HUES48 (cell line): ENCODE measurements around the gene TIMD4.
"Not testable (repeated sequence)": the region's sequence is repeated elsewhere in the genome, so short reads cannot be mapped to it uniquely, and the experiment has no call there.

ENCODE experiments used
- H3K27ac ChIP-seq: one replicate; pipeline ENCODE4 v1.7.0; 2013; ENCODE audit warnings: low read depth, low read length, inconsistent platforms
- H3K27me3 ChIP-seq: 2 replicates; pipeline ENCODE4 v1.6.1; 2013; ENCODE audit warnings: mild to moderate bottlenecking, low read length; ENCODE audit not compliant: control insufficient read depth, insufficient read depth
- H3K36me3 ChIP-seq: 2 replicates; pipeline ENCODE4 v1.6.1; 2013; ENCODE audit warnings: low read length; ENCODE audit not compliant: control insufficient read depth, insufficient read depth
- H3K4me1 ChIP-seq: 2 replicates; pipeline ENCODE4 v1.6.1; 2013; ENCODE audit warnings: mild to moderate bottlenecking, low read length; ENCODE audit not compliant: control insufficient read depth, insufficient read depth
- H3K4me3 ChIP-seq: 2 replicates; pipeline ENCODE4 v1.5.1; 2013; ENCODE audit warnings: mild to moderate bottlenecking, low read depth, low read length
- H3K9ac ChIP-seq: 2 replicates; pipeline ENCODE4 v1.6.1; 2013; ENCODE audit warnings: mild to moderate bottlenecking, low read depth, low read length, moderate library complexity
- H3K9me3 ChIP-seq: 2 replicates; pipeline ENCODE4 v1.6.1; 2013; ENCODE audit warnings: low read length; ENCODE audit not compliant: control insufficient read depth, insufficient read depth

TIMD4 gene

GRCh38 chr5:156963125-156963524, at the start of gene TIMD4:
Gene TIMD4 (minus strand): TSS chr5:156963226. CDS start chr5:156963198, 28 bp downstream.
- Histone ChIP-seq H3K27ac (no peak within 1 kb of the TSS), H3K9me3 (no peaks in the 10 kb centered on the region), H3K4me3 (no peak within 1 kb of the TSS), H3K4me1 (no peaks in the 10 kb centered on the region), H3K9ac (no peak within 1 kb of the TSS), H3K36me3 (no peaks in the 10 kb centered on the region), H3K27me3 (no peaks in the 10 kb centered on the region)

- Histone ChIP-seq H3K27ac (no peak overlapping the region), H3K4me1 (no peaks in the 10 kb centered on the region), H3K9me3 (no peaks in the 10 kb centered on the region; the same call in 1 of the 2 replicates), H3K9ac (no peak overlapping the region), H3K36me3 (no peaks in the 10 kb centered on the region), H3K27me3 (no peaks in the 10 kb centered on the region), H3K4me3 (no peak overlapping the region)
These were observed 43.2 kb upstream of the TIMD4 start for GRCh38 chr5:157006262-157006661.

GRCh38 chr5:157004893-157005551, 42.0 kb upstream of the TIMD4 start:
- Histone ChIP-seq H3K27me3 (no peaks in the 10 kb centered on the region), H3K36me3 (no peaks in the 10 kb centered on the region), H3K4me1 (no peaks in the 10 kb centered on the region), H3K9ac (no peak overlapping the region), H3K27ac (no peak overlapping the region), H3K4me3 (no peak overlapping the region), H3K9me3 (no peaks in the 10 kb centered on the region; the same call in 1 of the 2 replicates)

GRCh38 chr5:156991714-156992113, 28.7 kb upstream of the TIMD4 start:
- Histone ChIP-seq H3K27me3 (no peaks in the 10 kb centered on the region), H3K4me1 (no peaks in the 10 kb centered on the region), H3K27ac (no peak overlapping the region)

GRCh38 chr5:156984064-156984463, 21.0 kb upstream of the TIMD4 start:
- Histone ChIP-seq H3K9me3 (no peaks in the 10 kb centered on the region), H3K4me3 (no peak overlapping the region), H3K27me3 (no peaks in the 10 kb centered on the region), H3K27ac (no peak overlapping the region), H3K4me1 (no peaks in the 10 kb centered on the region), H3K9ac (no peak overlapping the region), H3K36me3 (no peaks in the 10 kb centered on the region)

More at GRCh38 chr5:156991714-156992113, 28.7 kb upstream of the TIMD4 start:
- H3K4me3 ChIP-seq, result no peak overlapping the region
- no peaks in the 10 kb centered on the region for H3K9me3 ChIP-seq
- no peak overlapping the region for H3K9ac ChIP-seq
- no peaks in the 10 kb centered on the region for H3K36me3 ChIP-seq

- no peaks in the 10 kb centered on the region for H3K36me3 ChIP-seq
- H3K4me1 ChIP-seq, result no peaks in the 10 kb centered on the region
- no peak overlapping the region for H3K27ac ChIP-seq
- no peaks in the 10 kb centered on the region for H3K27me3 ChIP-seq
- no peak overlapping the region for H3K9ac ChIP-seq
- no peaks in the 10 kb centered on the region for H3K9me3 ChIP-seq
- H3K4me3 ChIP-seq, result no peak overlapping the region
These were observed 18.5 kb upstream of the TIMD4 start for GRCh38 chr5:156981481-156981880.

- no peaks in the 10 kb centered on the region for H3K9me3 ChIP-seq
- H3K36me3 ChIP-seq, result no peaks in the 10 kb centered on the region
- H3K27ac ChIP-seq, result no peak overlapping the region
- H3K4me1 ChIP-seq, result no peaks in the 10 kb centered on the region
- no peak overlapping the region for H3K9ac ChIP-seq
- no peaks in the 10 kb centered on the region for H3K27me3 ChIP-seq
- no peak overlapping the region for H3K4me3 ChIP-seq
These were observed 11.3 kb upstream of the TIMD4 start for GRCh38 chr5:156974328-156974727.

- Histone ChIP-seq H3K36me3 (no peaks in the 10 kb centered on the region), H3K4me1 (no peaks in the 10 kb centered on the region), H3K4me3 (no peak overlapping the region), H3K9me3 (no peaks in the 10 kb centered on the region), H3K9ac (no peak overlapping the region), H3K27ac (no peak overlapping the region), H3K27me3 (no peaks in the 10 kb centered on the region)
These were observed 9.0 kb upstream of the TIMD4 start for GRCh38 chr5:156971848-156972525.

- Histone ChIP-seq H3K4me3 (no peak overlapping the region), H3K27me3 (no peaks in the 10 kb centered on the region), H3K4me1 (no peaks in the 10 kb centered on the region), H3K36me3 (no peaks in the 10 kb centered on the region), H3K9ac (no peak overlapping the region), H3K27ac (no peak overlapping the region), H3K9me3 (no peaks in the 10 kb centered on the region)
These were observed 8.4 kb upstream of the TIMD4 start for GRCh38 chr5:156971415-156971814.

- not testable (repeated sequence) for H3K27ac ChIP-seq, H3K9me3 ChIP-seq, H3K36me3 ChIP-seq, H3K4me1 ChIP-seq, H3K4me3 ChIP-seq, H3K9ac ChIP-seq, H3K27me3 ChIP-seq
These were observed 4.4 kb upstream of the TIMD4 start for GRCh38 chr5:156967386-156967785.

- no peak overlapping the region for H3K27ac ChIP-seq
These were observed 6.7 kb downstream of the TIMD4 start for GRCh38 chr5:156956321-156956720.

More at GRCh38 chr5:156956321-156956720, 6.7 kb downstream of the TIMD4 start:
- Histone ChIP-seq H3K36me3 (no peaks in the 10 kb centered on the region), H3K9me3 (no peaks in the 10 kb centered on the region), H3K4me1 (peaks cover 6% of the 10 kb centered on the region), H3K9ac (no peak overlapping the region), H3K4me3 (no peak overlapping the region), H3K27me3 (no peaks in the 10 kb centered on the region)
